Colon (tissue), 2 donors: ENCODE data around the gene NAALADL2.
"Not testable (repeated sequence)": the region's sequence is repeated elsewhere in the genome, so short reads cannot be mapped to it uniquely, and the experiment has no call there.

Source experiments
- FAIRE-seq: peaks from 2 replicates; lab custom pipeline; 2012; peaks lifted over from hg19 to GRCh38; lab: Jason Lieb, UNC
- donor health status: control.
- donor health status: control.

Gene NAALADL2

DNA sequence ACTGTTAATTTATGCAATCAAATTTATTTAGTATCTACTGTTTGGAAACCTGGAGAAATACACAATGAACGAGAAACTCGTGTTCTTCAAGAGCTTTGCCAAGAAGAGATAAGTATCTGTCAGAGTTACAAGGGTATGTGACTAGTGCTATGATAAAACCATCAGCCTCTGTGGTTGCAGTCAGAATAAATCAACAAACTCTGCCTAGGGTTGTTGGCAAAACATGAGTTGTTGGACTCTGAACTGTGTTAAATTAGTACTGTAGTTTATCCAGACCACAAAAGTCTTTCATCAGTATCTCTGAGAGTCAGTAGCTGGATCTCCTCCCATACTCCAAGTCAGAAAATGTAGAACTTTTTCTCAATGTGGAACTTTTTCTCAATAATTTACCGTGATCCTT is 918.4 kb downstream of the NAALADL2 start:
- FAIRE-seq = no peak

DNA sequence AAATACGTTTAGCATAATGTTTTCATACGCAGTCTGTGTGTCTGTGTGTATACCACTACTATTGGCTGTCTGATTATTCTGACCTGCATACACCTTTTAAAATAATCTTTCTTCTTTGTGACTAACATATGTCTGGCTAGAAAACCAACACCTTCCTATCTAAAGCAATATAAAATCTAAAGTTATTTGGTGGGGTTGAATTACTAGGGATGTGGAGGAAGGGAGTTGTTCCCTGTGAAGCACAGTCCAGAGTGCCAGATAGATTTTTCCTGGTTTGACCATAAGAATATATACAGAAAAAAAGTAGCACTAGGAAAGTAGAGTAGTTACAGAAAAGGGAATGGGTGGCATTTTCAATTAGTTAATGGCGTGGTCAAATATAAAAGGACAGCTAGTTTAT is 918.8 kb downstream of the NAALADL2 start:
- FAIRE-seq = peak; percentile 43

DNA sequence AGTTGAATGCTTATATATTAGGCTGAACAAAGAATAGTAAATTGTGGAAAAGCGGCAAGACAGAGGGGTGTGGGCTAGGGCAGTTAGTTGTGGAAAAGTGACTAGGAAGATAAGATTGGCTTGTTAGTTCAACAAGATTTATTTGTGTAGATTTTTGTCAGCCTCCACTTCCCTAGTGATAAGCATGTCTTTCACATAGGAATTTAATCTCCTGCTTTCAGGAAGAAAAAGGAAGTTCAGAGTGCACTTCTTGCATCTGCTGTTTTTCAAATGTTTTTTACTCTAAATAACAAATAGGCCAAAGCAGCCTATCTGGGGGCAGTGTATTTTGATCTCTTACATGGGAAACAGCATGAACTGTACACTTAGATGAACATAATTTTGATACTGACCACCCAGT is 919.9 kb downstream of the NAALADL2 start:
- no peak for FAIRE-seq

DNA sequence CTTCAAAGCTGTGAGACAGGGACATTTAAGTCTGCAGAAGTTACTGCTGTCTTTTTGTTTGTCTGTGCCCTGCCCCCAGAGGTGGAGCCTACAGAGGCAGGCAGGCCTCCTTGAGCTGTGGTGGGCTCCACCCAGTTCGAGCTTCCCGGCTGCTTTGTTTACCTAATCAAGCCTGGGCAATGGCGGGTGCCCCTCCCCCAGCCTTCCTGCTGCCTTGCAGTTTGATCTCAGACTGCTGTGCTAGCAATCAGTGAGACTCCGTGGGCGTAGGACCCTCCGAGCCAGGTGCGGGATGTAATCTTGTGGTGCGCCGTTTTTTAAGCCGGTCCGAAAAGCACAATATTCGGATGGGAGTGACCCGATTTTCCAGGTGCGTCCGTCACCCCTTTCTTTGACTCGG is 928.0 kb downstream of the NAALADL2 start:
- FAIRE-seq = not testable (repeated sequence)

DNA sequence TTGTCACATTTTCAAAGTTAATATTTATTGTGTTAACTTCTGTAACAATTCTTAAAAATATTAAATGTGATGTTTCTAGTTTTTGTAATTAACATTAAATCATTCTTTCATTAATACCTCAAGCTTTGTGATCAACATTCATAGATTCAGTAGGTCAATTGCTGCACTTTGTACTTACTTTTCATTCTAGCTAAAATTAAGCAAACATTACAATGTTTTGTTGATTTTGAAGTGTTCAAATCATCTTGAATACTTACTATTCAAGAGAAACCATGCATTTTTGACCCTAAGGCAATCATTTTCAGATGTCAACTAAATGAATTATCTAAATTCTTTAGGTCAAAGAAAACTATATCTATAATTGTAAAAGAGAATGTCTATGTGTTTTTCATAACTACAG is 933.1 kb downstream of the NAALADL2 start:
- no peak for FAIRE-seq

DNA sequence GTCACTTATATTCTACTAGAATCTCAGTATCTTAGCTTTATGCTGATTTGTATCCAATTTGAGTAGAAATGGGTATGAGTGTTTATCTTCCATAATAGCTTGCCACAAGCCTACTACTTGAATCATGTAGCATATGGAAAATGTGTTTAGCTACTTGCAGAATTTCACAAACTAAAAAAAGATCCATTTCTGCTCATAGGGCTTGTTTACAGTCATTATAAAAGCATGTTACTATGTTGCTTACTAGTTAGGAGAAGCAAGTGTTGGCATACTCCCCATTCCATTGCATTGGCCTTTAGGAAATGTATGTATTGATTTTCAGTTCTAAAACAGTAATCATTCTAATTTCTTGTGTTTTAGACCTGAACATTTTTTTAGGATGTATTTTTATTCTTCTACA is 939.2 kb downstream of the NAALADL2 start:
- no peak for FAIRE-seq

DNA sequence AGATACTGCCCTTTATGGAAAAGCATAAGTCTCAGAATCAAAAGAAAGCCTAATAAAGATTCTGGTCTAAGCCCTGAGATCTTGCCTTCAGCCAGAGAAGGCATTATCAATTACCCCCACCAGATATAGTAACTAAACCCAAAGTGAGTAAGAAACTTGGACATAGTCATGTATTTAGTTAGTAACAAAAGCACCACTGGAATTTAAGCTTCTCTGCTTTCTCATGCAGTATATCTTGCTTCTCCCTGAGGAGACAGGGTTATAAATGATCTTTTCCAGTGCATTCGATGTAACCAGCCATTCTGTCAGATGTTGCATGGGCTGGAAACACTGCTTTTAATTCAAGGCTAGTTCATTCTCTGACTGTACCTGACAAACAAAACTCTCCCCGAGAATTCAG is 946.7 kb downstream of the NAALADL2 start:
- FAIRE-seq = no peak

DNA sequence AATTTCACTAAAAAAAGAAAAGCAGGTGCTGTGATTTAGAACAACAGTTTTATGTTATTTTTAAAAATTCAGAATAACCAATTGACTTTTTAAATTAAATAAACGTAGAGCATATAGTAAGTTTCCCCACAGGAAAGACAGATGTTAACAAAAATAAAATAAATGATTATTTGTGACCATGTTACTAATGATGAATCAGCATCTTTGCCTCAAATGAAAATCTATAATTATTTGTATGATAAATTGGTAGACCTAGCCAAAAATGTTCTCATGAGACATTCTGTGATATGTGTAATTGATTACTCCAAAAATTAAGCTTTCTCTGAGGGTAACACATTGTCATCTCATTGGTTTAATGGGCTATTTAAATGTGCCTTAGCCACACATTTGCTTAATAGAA is 948.0 kb downstream of the NAALADL2 start:
- FAIRE-seq = no peak

DNA sequence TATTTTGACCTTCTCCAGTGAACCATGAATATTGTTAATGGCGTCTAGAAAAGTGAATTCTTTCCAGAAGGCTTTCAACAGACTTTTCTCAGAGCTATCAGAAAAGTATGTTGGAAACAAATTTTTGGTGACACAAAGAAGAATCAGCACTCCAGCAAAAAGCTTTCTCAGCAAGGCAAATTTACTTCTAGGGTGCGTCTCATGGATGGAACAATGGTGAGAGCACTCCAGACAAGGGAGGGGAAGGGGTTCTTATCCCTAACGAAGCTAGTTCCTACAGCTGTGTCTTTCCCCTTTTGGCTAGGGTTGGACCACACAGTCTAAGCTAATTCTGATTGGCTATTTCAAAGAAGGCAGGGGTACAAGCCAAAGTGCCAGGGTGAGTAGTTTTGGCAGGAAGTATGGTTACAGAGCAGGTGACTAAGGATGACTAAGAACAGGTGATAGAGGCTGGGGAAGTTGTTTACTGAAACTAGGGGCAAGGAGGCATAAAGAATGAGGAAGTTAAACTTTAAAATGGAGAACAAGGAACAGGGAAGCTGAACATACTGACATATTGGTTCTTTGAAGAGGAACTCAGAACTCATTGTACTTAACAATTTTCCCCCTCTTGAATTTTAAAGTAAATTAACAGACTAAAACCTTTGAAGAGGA is 959.8 kb downstream of the NAALADL2 start:
- FAIRE-seq = no peak

DNA sequence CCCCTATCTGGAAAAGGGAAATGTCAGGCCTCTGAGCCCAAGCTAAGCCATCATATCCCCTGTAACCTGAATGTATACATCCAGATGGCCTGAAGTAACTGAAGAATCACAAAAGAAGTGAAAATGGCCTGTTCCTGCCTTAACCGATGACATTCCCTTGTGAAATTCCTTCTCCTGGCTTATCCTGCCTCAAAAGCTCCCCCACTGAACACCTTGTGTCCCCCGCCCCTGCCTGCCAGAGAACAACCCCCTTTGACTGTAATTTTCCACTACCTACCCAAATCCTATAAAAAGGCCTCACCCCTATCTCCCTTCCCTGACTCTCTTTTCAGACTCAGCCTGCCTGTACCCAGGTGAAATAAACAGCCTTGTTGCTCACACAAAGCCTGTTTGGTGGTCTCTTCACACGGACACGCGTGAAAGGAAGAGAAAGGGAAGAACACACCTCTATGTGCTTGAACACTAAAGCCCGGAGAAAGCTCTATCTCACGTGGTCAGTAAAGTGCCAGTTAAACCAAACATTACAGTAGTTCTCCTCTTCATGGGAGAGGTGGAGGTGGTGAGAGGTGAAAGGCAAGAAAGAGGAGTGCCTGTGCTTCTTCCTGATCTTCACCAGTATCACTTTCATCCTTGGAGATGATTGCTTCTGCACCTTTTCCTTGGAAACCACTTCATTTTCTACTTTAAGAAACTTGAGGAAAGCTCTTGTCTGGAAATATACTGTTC is 963.8 kb downstream of the NAALADL2 start:
- FAIRE-seq = not testable (repeated sequence)

DNA sequence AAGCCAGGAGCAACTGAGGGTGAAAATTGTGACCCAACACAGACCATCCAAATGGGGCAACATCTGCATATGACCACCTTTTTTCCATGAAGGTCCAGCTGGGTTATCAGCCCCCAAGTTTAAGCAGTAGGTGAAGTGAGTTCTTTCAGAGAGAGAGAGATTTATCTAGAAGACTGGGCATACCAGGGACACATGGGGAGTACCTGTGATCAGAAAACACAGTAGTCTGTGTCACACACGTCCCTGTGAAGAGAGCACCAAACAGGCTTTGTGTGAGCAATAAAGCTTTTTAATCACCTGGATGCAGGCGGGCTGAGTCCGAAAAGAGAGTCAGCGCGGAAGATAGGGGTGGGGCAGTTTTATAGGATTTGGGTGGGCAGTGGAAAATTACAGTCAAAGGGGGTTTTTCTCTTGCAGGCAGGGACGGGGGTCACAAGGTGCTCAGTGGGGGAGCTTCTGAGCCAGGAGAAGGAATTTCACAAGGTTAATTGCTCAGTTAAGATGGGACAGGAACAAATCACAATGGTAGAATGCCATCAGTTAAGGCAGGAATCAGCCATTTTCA is 966.0 kb downstream of the NAALADL2 start:
- not testable (repeated sequence) for FAIRE-seq

DNA sequence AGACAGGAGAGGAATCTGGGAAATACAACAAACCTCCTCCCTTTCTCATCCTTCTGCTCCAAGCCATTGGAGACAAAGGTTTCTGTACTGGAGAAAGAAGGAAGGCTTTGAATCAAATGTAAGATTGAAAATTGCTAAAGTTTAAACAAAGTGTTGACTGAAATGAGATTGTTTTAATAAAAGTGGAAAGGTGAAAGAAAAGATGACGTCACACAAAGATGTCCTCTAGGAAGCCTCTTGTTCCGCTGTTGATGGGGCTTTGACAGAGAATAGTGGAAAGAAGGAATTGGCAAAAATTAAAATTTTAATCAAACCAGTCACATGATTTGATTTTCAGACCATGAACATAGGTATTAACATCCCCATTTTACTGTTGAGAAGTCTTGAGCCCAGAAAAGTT is 967.6 kb downstream of the NAALADL2 start:
- no peak for FAIRE-seq

DNA sequence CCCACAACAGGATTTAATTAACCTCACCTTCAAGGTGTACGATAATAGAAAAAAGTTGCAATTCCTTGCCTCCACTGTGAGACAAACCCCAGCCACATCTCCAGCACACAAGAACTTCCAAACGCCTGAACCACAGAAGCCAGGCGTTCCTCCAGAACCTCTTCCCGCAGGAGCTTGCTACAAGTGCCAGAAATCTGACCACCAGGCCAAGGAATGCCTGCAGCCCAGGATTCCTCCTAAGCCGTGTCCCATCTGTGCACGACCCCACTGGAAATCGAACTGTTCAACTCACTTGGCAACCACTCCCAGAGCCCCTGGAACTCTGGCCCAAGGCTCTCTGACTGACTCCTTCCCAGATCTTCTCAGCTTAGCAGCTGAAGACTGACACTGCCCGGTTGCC is 970.7 kb downstream of the NAALADL2 start:
- FAIRE-seq = not testable (repeated sequence)

DNA sequence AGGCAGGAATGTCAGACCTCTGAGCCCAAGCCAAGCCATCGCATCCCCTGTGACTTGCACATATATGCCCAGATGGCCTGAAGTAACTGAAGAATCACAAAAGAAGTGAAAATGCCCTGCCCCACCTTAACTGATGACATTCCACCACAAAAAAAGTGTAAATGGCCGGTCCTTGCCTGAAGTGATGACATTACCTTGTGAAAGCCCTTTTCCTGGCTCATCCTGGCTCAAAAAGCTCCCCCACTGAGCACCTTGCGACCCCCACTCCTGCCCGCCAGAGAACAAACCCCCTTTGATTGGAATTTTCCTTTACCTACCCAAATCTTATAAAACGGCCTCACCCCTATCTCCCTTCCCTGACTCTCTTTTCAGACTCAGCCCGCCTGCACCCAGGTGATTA is 976.6 kb downstream of the NAALADL2 start:
- not testable (repeated sequence) for FAIRE-seq

DNA sequence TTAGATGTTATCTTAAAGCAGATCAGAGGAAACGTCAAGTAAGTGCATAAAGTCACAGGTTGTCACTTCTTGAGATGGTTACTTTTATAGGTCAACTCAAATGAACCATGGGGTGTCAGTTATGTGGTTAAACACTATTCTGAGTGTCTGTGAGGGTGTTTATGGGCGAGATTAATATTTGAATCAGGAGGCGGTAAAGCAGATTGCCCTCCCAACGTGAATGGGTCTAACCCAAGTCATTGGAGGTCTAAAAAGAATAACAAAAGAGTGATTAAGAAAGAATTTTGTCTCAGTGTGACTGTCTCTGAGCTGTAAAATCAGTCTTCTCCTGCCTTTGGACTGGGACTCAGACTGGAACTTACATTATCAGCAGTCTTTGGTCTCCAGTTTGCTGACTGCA is 977.5 kb downstream of the NAALADL2 start:
- no peak for FAIRE-seq

DNA sequence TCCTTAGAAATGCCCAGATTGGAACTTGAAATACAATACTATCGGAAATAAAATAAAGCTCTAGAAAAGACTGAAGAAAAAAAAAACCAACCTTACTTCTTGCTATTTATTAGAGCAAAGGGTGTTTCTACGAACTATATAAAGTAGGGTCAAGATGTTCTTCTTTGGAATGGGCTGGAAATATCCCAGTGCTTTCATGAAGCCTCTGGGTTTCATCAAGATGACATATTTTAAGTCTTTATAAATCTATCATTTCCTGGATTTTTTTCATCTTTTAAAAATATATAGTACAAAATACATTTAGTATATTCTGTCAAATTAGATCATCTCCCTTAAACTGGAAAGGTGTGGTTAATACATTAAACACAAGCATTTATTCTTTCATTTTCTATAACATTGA is 978.8 kb downstream of the NAALADL2 start:
- FAIRE-seq = no peak

DNA sequence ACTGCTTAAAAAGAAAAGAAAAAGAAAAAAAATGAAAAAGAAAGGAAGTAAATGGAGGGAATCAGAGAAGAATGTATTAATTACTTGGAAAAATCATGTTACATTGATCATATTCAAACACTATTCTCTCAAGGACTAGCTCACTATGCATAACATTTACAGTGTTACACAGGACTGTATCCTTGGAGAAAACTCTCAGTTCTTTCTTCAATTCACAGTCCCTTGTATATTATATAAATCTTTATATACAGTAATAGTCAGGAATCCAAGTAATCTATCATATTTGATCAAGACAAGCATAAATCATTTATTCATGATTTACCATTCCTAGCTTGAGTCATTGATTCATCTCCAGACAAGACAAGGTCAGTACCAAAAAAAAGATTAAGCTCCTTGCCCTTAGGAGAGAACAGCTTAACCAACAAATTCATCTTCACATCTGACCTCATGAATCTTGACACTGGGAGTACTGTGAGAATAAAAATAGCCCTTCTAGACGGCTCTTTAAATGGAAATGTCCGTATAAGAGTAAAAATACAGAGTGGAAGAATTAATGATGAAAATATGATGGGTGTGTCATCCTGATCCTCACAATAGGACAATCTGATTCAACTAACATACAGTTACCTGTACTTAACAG is 980.4 kb downstream of the NAALADL2 start:
- no peak for FAIRE-seq

DNA sequence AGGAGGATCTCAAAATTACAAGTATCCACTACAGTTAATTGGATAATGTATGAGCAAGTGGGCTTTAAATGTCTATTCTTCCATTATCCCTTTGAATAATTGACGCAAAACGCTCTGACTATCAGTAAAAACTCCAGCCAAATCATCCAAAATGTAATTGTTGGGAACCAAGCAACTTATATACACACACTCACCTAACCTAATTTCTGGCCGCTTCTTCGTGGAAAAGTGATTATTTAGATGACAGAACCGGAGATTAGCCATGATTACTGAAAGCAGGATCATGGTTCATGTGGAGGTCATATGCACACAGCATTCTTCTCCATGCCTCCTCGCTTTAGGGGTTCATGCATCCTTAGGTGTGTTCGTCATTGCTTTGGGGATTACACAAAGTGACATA is 992.4 kb downstream of the NAALADL2 start:
- no peak for FAIRE-seq

DNA sequence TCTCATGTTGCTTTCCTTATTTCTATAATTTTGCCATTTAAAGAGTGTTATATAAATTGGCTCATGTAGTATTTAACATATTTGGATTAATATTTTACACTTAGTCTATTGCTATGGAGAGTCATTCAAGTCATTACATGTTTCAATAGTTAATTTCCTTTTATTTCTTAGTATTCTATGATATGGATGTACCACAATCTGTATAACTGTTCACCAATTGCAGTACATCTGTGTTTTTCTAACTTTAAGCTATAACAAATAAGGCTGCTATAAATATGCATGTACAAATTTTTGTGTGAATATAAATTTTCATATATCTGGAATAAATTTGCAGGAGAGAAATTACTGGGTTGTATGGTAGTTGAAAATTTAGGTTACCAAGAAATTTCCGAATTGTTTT is 993.4 kb downstream of the NAALADL2 start:
- FAIRE-seq = no peak

DNA sequence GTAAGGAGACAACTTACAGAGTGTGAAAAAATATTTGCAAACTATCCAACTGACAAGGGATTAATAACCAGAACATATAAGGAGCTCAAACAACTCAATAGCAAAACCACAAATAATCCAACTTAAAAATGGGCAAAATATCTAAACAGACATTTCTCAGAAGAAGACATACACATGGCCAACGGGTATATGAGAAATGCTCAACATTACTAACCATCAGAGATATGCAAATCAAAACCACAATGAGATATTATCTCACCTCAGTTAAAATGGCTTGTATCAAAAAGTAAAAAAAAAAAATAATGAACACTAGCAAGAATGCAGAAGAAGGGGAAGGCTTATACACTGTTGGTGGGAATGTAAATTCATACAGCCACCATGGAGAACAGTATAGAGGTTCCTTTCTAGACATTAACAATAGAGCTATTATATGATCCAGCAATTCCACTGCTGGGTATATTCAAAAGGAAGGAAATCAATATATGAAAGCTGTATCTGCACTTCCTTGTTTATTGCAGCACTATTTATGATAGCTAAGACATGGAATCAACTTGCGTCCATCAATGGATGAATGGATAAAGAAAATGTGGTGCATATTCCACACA is 998.6 kb downstream of the NAALADL2 start:
- FAIRE-seq = no peak
